ENCODE results near the gene C2CD4B.

The C2CD4B gene

GRCh38 chr15:62121273-62122015 is 43.6 kb downstream of the C2CD4B start:
- no peak for TF ChIP-seq GABPA (IDR thresholded peaks at IDR 0.05; ENCODE audit: low read depth)
- no peak for TF ChIP-seq REST (IDR thresholded peaks at IDR 0.05; ENCODE audit: insufficient replicate concordance, low read depth)
- no peak for TF ChIP-seq CTCF (IDR thresholded peaks at IDR 0.05; ENCODE audit: insufficient read depth, low read length)
- no peak for TF ChIP-seq POLR2AphosphoS5 (IDR thresholded peaks at IDR 0.05; ENCODE audit: low read depth)
- no peak for TF ChIP-seq SPI1 (IDR thresholded peaks at IDR 0.05; ENCODE audit: borderline replicate concordance, low read depth)
- DNase-seq (ENCODE audit: low read depth in 1 of 2, low spot score in 1 of 2): no peak
- H3K4me3 ChIP-seq (replicated peaks; ENCODE audit: insufficient read depth, low read length): no peak overlapping the region
- H3K27me3 ChIP-seq (ENCODE audit: insufficient read depth, poor library complexity, severe bottlenecking): no peaks in the 10 kb centered on the region
- no peak overlapping the region for H3K27ac ChIP-seq (replicated peaks)

GRCh38 chr15:62120776-62121175 is 44.3 kb downstream of the C2CD4B start:
- no peak overlapping the region for H3K4me3 ChIP-seq (replicated peaks; ENCODE audit: insufficient read depth, low read length)
- no peak overlapping the region for H3K27ac ChIP-seq (replicated peaks)
- TF ChIP-seq REST (IDR thresholded peaks at IDR 0.05; ENCODE audit: insufficient replicate concordance, low read depth) (no peak), SPI1 (IDR thresholded peaks at IDR 0.05; ENCODE audit: borderline replicate concordance, low read depth) (no peak), POLR2AphosphoS5 (IDR thresholded peaks at IDR 0.05; ENCODE audit: low read depth) (no peak), CTCF (IDR thresholded peaks at IDR 0.05; ENCODE audit: insufficient read depth, low read length) (no peak), GABPA (IDR thresholded peaks at IDR 0.05; ENCODE audit: low read depth) (no peak)
- H3K27me3 ChIP-seq (ENCODE audit: insufficient read depth, poor library complexity, severe bottlenecking): no peaks in the 10 kb centered on the region
- no peak for DNase-seq (ENCODE audit: low read depth in 1 of 2, low spot score in 1 of 2)

- TF ChIP-seq SPI1 (IDR thresholded peaks at IDR 0.05; ENCODE audit: borderline replicate concordance, low read depth): no peak
- TF ChIP-seq CTCF (IDR thresholded peaks at IDR 0.05; ENCODE audit: insufficient read depth, low read length): no peak
- TF ChIP-seq GABPA (IDR thresholded peaks at IDR 0.05; ENCODE audit: low read depth): no peak
- no peak for TF ChIP-seq POLR2AphosphoS5 (IDR thresholded peaks at IDR 0.05; ENCODE audit: low read depth)
- no peak for TF ChIP-seq REST (IDR thresholded peaks at IDR 0.05; ENCODE audit: insufficient replicate concordance, low read depth)
- Histone ChIP-seq H3K27ac (replicated peaks) (no peak overlapping the region), H3K4me3 (replicated peaks; ENCODE audit: insufficient read depth, low read length) (no peak overlapping the region), H3K27me3 (ENCODE audit: insufficient read depth, poor library complexity, severe bottlenecking) (no peaks in the 10 kb centered on the region)
- no peak for DNase-seq (ENCODE audit: low read depth in 1 of 2, low spot score in 1 of 2)
These were observed 45.2 kb downstream of the C2CD4B start for GRCh38 chr15:62119874-62120273.

Measured in HL-60 (cell line).